C4-2B (cell line): ENCODE results near the gene ITGA11.

Experiments
- H3K27ac ChIP-seq: fragments of 450-650 bp; 2 replicates; pipeline ENCODE4 v1.5.1; 2017
- ZFX ChIP-seq: fragments of 450-650 bp; IDR thresholded peaks from 2 replicates; pipeline ENCODE4 v1.6.1; 2017
- TF ChIP-seq, protein P1 (sequence below): fragments of 450-650 bp; conservative IDR thresholded peaks from 2 replicates; pipeline ENCODE4 v1.5.1; 2017; ENCODE audit warnings: mild to moderate bottlenecking

ITGA11 gene

DNA sequence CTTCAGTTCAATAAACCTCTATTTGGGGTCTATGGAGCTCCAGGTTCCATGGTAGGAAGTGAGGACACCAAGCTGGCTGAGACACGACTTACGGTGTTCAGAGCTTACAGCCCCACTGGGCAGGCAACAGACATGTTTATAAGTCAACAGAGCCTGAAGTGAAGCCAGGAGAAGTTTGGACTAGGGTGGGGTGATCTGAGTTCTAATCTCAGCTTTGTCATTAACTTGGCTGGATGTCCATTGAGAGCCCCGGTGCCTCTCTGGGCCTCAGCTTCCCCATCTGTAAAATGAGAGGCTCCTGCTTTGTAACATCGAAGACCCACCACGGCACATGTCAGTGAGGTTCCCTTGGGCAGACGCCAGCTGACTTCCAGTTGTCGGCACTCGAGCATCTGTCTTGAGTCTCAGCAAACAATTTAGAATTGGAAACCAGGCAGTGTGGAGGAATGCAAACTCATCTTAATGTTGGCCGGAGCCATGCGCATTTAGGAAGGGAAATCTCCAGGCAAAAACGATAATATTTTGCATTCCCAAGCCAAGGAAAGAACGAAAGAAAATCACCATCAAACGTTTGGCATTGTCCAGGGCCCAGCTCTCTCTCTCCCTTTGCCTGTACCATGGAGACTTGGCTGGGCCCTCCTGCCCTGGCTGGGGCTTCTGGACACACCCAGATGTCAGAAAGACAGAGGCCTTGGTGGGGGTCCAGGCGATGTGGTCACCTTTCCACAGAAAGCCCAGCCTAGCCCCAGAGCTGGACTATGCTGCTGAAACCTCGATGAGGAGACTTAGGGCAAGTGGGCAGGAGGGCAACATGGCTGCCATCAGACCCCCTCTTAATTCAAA is 18.4 kb downstream of the ITGA11 start:
- no peak overlapping the region for H3K27ac ChIP-seq
- TF ChIP-seq, protein P1, sequence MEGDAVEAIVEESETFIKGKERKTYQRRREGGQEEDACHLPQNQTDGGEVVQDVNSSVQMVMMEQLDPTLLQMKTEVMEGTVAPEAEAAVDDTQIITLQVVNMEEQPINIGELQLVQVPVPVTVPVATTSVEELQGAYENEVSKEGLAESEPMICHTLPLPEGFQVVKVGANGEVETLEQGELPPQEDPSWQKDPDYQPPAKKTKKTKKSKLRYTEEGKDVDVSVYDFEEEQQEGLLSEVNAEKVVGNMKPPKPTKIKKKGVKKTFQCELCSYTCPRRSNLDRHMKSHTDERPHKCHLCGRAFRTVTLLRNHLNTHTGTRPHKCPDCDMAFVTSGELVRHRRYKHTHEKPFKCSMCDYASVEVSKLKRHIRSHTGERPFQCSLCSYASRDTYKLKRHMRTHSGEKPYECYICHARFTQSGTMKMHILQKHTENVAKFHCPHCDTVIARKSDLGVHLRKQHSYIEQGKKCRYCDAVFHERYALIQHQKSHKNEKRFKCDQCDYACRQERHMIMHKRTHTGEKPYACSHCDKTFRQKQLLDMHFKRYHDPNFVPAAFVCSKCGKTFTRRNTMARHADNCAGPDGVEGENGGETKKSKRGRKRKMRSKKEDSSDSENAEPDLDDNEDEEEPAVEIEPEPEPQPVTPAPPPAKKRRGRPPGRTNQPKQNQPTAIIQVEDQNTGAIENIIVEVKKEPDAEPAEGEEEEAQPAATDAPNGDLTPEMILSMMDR: no peak
- TF ChIP-seq ZFX: no peak

DNA sequence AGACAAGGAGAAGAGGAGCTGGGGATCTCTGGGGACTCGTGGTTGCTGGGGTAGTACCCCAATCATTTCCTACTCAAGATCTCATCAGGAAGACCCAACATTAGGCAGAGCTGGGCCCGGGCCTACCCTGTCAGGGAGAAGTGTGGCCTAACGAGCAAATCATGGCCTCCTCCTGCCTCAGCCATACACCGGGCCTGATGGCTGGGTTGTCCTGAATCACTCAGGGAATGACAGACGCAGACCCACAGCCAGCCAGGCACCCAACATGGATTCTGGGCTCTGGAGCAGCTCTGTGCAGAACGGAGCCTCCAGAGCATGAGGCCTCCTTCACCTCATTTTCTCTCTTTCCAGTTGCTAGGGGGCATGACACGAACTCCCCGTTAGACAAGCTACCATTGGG is 19.7 kb downstream of the ITGA11 start:
- H3K27ac ChIP-seq: no peak overlapping the region
- TF ChIP-seq, protein P1: no peak
- TF ChIP-seq ZFX: no peak

DNA sequence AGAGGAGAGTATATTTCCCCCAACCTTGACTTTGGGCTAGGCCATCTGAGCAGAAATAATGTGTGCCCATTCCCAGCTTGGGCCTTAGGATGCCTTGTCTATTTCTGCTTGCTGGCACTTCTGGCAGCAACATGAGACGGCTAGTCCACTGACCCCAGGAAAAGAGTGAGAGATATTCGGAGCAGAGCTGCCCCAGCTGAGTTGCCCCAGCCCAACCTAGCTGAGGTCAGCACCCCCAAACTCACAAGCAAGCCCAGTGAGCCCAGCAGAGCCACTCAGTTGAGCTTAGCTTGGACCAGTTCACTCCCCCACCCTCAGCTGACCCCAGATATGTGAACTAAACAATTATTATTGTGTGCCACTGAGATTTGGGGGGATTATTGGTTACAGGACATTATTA is 20.2 kb downstream of the ITGA11 start:
- no peak overlapping the region for H3K27ac ChIP-seq
- TF ChIP-seq ZFX: no peak
- TF ChIP-seq, protein P1: no peak

DNA sequence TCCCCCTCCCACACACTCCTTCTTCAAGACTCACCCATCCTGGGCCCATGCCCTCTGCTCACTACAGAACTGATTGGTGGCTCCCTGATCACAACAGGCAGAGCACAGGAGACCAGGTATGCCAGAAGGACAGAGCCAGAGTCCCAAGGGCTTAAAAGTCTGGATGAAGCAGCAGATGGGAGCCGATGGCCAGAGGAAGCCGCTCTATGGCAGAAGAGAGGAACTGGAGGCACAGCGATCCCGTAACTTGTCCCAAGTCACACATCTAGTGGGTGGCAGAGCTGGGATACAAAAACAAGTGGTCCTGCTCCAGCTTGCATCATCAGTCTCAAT is 20.7 kb downstream of the ITGA11 start:
- TF ChIP-seq, protein P1: no peak
- TF ChIP-seq ZFX: no peak
- H3K27ac ChIP-seq: no peak overlapping the region

DNA sequence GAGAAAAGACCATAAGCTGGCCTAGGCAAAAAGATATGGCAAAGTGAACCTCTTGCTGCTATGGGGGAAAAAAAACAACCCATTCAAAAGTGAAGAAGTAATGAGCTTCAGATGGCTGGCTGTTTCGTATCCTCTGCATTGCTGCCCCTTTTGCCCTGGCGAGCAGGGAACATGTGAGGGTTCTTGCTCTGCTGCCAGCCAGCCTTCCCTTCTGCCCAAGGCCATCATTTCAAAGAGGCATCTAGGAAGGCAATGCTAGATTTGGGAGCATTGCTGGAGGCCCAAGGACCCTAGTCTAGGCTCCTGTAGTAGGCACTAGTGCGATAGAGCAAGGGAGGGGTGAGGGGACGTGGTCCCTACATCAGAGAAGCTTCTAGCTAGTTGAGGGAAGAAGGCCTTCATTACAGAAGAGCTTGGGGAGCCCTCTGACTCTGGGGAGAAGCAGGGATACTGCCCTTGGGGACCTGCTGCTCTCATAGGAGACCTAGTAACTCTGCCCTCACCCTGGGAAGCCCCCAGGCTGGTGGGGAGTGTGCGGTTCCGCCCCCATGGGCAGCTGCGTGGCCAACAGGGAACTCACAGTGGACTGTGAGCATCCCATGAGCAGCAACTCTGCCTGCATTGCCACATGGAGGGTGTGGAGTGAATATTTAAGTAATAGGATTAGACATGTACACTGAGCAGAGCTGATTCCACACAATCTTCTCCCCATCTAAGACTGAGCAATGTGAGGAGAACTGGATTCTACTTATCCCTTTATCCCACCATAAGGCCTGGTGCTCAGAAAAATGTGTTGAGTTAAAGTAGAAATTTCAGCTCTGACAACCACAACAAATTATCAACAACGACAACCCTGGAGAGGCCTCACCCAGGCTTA is 21.3 kb downstream of the ITGA11 start:
- TF ChIP-seq, protein P1: no peak
- no peak for TF ChIP-seq ZFX
- H3K27ac ChIP-seq: no peak overlapping the region

DNA sequence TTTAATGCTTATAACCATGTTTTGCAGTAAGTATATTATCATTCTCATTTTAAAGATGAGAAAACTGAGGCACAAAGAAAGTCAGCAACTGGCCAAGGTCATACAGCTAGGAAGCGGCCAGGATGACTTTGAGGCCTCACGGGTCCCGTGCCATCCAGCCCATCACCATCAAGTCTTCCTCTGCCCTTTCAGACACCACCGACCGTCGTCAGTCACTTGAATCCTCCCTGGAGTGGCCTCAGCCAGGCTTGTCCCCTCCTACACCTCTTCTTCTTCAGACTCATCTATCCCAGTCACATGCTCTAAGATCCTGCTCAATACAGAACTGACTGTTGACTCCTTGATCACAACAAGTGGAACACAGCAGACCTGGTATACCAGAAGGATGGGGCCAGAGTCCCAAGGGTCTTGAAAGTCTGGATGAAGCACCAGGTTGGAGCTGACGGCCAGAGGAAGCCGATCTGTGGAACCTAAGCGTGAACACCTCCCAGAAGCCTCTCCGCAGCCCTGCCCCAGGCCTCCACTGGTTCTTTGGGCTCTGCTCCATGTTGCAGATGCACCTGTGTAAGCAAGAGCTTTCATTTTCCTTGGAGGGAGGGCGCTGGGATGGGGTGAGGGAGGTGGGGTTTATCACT is 22.1 kb downstream of the ITGA11 start:
- TF ChIP-seq, protein P1: no peak
- TF ChIP-seq ZFX: no peak
- no peak overlapping the region for H3K27ac ChIP-seq
